NCI-H146 treated with DMSO at 0.1 percent for 48 hours (cell line): Measurements from ENCODE around the gene ADAMTS13.
A peak's percentile ranks its signal among the peaks of the same experiment; 100 is the strongest.

Experiments
- DNase-seq: peaks from one replicate; lab custom pipeline; 2025; ENCODE audit not compliant: unreplicated experiment; lab: John Stamatoyannopoulos, UW

Gene ADAMTS13

GRCh38 chr9:133452562-133452961, 30.4 kb downstream of the ADAMTS13 start:
- no peak for DNase-seq

- DNase-seq = no peak
These were observed 31.5 kb downstream of the ADAMTS13 start for GRCh38 chr9:133453651-133454050.

- DNase-seq = no peak
These were observed 32.2 kb downstream of the ADAMTS13 start for GRCh38 chr9:133454325-133454724.

- DNase-seq = no peak
These were observed 32.9 kb downstream of the ADAMTS13 start for GRCh38 chr9:133454943-133455673.

GRCh38 chr9:133455936-133456335, 33.8 kb downstream of the ADAMTS13 start:
- no peak for DNase-seq

GRCh38 chr9:133456409-133456808, 34.2 kb downstream of the ADAMTS13 start:
- no peak for DNase-seq

- no peak for DNase-seq
These were observed 35.1 kb downstream of the ADAMTS13 start for GRCh38 chr9:133457233-133457632.

GRCh38 chr9:133457748-133458147, 35.6 kb downstream of the ADAMTS13 start:
- no peak for DNase-seq

- peak; percentile 5 for DNase-seq
These were observed 36.6 kb downstream of the ADAMTS13 start for GRCh38 chr9:133458643-133459312.

GRCh38 chr9:133459476-133460404, 37.6 kb downstream of the ADAMTS13 start, which contains the start of gene CACFD1:
Gene CACFD1 (plus strand): TSS chr9:133459978. CDS start chr9:133460067, 89 bp downstream.
- peak; percentile 87 for DNase-seq

GRCh38 chr9:133460405-133461175, 38.4 kb downstream of the ADAMTS13 start:
- peak; percentile 62 for DNase-seq

GRCh38 chr9:133461975-133462374, 39.8 kb downstream of the ADAMTS13 start:
- DNase-seq = no peak

GRCh38 chr9:133463234-133463863, 41.2 kb downstream of the ADAMTS13 start:
- DNase-seq = no peak

- DNase-seq = no peak
These were observed 41.9 kb downstream of the ADAMTS13 start for GRCh38 chr9:133463864-133464615.

GRCh38 chr9:133464638-133465037, 42.5 kb downstream of the ADAMTS13 start:
- no peak for DNase-seq

- DNase-seq = no peak
These were observed 43.8 kb downstream of the ADAMTS13 start for GRCh38 chr9:133465984-133466383.

GRCh38 chr9:133467101-133467500, 44.9 kb downstream of the ADAMTS13 start:
- DNase-seq = no peak

GRCh38 chr9:133468374-133468773, 46.2 kb downstream of the ADAMTS13 start:
- no peak for DNase-seq

GRCh38 chr9:133468777-133469421, 46.7 kb downstream of the ADAMTS13 start:
- no peak for DNase-seq
